T-helper 2 cell treated with Interferon-gamma antibody and Interleukin-4, amounts not matched to agents 5 μg/mL and 100 μg/mL, for 36 hours (primary cell): ENCODE results near the gene AGAP3.
A peak's percentile ranks its signal among the peaks of the same experiment; 100 is the strongest.

Experiments used
- DNase-seq: peaks from one replicate; pipeline ENCODE4 v3.0.0; 2021; ENCODE audit warnings: low spot score
- H3K27ac Mint-ChIP-seq: one replicate; pipeline ENCODE4 v1.8.0; 2021; ENCODE audit warnings: mild to moderate bottlenecking, mixed read lengths
- H3K27me3 Mint-ChIP-seq: one replicate; pipeline ENCODE4 v1.8.0; 2021; ENCODE audit warnings: low read depth, mixed read lengths
- H3K36me3 Mint-ChIP-seq: one replicate; pipeline ENCODE4 v1.8.0; 2021; ENCODE audit warnings: low read depth, mixed read lengths
- H3K4me1 Mint-ChIP-seq: one replicate; pipeline ENCODE4 v1.8.0; 2021; ENCODE audit warnings: low read depth, mixed read lengths
- H3K4me3 Mint-ChIP-seq: one replicate; pipeline ENCODE4 v1.8.0; 2022; ENCODE audit warnings: mild to moderate bottlenecking, moderate library complexity, mixed read lengths
- H3K9me3 Mint-ChIP-seq: one replicate; pipeline ENCODE4 v1.8.0; 2021; ENCODE audit warnings: mixed read lengths

Gene AGAP3

GRCh38 chr7:151083824-151084160 is 2.5 kb upstream of the AGAP3 start:
- no peaks in the 10 kb centered on the region for H3K9me3 Mint-ChIP-seq
- peaks cover 36% of the 10 kb centered on the region for H3K4me1 Mint-ChIP-seq
- H3K27ac Mint-ChIP-seq = peak overlapping the region; percentile 52
- H3K27me3 Mint-ChIP-seq = peaks cover 7% of the 10 kb centered on the region
- H3K36me3 Mint-ChIP-seq = peaks cover 4% of the 10 kb centered on the region
- peak overlapping the region; percentile 74 for H3K4me3 Mint-ChIP-seq
- DNase-seq = no peak

GRCh38 chr7:151085329-151085690 is 965 bp upstream of the AGAP3 start:
- Mint-ChIP-seq H3K36me3 (no peaks in the 10 kb centered on the region), H3K4me3 (peak overlapping the region; percentile 83), H3K27me3 (peaks cover 7% of the 10 kb centered on the region), H3K9me3 (no peaks in the 10 kb centered on the region), H3K27ac (peak overlapping the region; percentile 84), H3K4me1 (peaks cover 32% of the 10 kb centered on the region)
- DNase-seq = no peak

- peak overlapping the region; percentile 83 for H3K27ac Mint-ChIP-seq
- peaks cover 7% of the 10 kb centered on the region for H3K27me3 Mint-ChIP-seq
- no peaks in the 10 kb centered on the region for H3K36me3 Mint-ChIP-seq
- H3K9me3 Mint-ChIP-seq = no peaks in the 10 kb centered on the region
- H3K4me1 Mint-ChIP-seq = peaks cover 32% of the 10 kb centered on the region
- H3K4me3 Mint-ChIP-seq = peak overlapping the region; percentile 86
- no peak for DNase-seq
These were observed 548 bp downstream of the AGAP3 start for GRCh38 chr7:151086802-151087244.

GRCh38 chr7:151087245-151088018 is 1.2 kb downstream of the AGAP3 start:
- Mint-ChIP-seq H3K9me3 (no peaks in the 10 kb centered on the region), H3K27me3 (peaks cover 7% of the 10 kb centered on the region), H3K27ac (no peak overlapping the region), H3K4me1 (peaks cover 30% of the 10 kb centered on the region), H3K4me3 (peak overlapping the region; percentile 86), H3K36me3 (no peaks in the 10 kb centered on the region)
- peak; percentile 38 for DNase-seq

- Mint-ChIP-seq H3K27me3 (peaks cover 7% of the 10 kb centered on the region), H3K27ac (no peak overlapping the region)
- DNase-seq = no peak
These were observed 2.0 kb downstream of the AGAP3 start for GRCh38 chr7:151088019-151088855.

GRCh38 chr7:151088856-151089699 is 2.8 kb downstream of the AGAP3 start:
- H3K36me3 Mint-ChIP-seq = no peaks in the 10 kb centered on the region
- peaks cover 7% of the 10 kb centered on the region for H3K27me3 Mint-ChIP-seq
- peaks cover 24% of the 10 kb centered on the region for H3K4me1 Mint-ChIP-seq
- no peak for DNase-seq
- H3K9me3 Mint-ChIP-seq = no peaks in the 10 kb centered on the region
- H3K4me3 Mint-ChIP-seq = peak overlapping the region; percentile 47
- H3K27ac Mint-ChIP-seq = no peak overlapping the region

More at GRCh38 chr7:151088019-151088855, 2.0 kb downstream of the AGAP3 start:
- H3K4me3 Mint-ChIP-seq = peak overlapping the region; percentile 66
- no peaks in the 10 kb centered on the region for H3K36me3 Mint-ChIP-seq
- peaks cover 26% of the 10 kb centered on the region for H3K4me1 Mint-ChIP-seq
- H3K9me3 Mint-ChIP-seq = no peaks in the 10 kb centered on the region

GRCh38 chr7:151089893-151090730 is 3.8 kb downstream of the AGAP3 start:
- no peaks in the 10 kb centered on the region for H3K36me3 Mint-ChIP-seq
- no peak overlapping the region for H3K4me3 Mint-ChIP-seq
- no peaks in the 10 kb centered on the region for H3K9me3 Mint-ChIP-seq
- no peak overlapping the region for H3K27ac Mint-ChIP-seq
- H3K27me3 Mint-ChIP-seq = peaks cover 2% of the 10 kb centered on the region
- no peak for DNase-seq
- H3K4me1 Mint-ChIP-seq = peaks cover 17% of the 10 kb centered on the region

GRCh38 chr7:151091003-151091402 is 4.7 kb downstream of the AGAP3 start:
- Mint-ChIP-seq H3K27me3 (no peaks in the 10 kb centered on the region), H3K27ac (no peak overlapping the region), H3K4me3 (no peak overlapping the region), H3K9me3 (no peaks in the 10 kb centered on the region), H3K4me1 (peaks cover 8% of the 10 kb centered on the region), H3K36me3 (no peaks in the 10 kb centered on the region)
- DNase-seq = no peak

- H3K27me3 Mint-ChIP-seq = no peaks in the 10 kb centered on the region
- H3K9me3 Mint-ChIP-seq = no peaks in the 10 kb centered on the region
- DNase-seq = no peak
- H3K27ac Mint-ChIP-seq = no peak overlapping the region
- no peak overlapping the region for H3K4me3 Mint-ChIP-seq
- peaks cover 8% of the 10 kb centered on the region for H3K4me1 Mint-ChIP-seq
- H3K36me3 Mint-ChIP-seq = no peaks in the 10 kb centered on the region
These were observed 5.2 kb downstream of the AGAP3 start for GRCh38 chr7:151091431-151091830.

- Mint-ChIP-seq H3K4me1 (peaks cover 8% of the 10 kb centered on the region), H3K27me3 (no peaks in the 10 kb centered on the region)
These were observed 5.7 kb downstream of the AGAP3 start for GRCh38 chr7:151091988-151092387.

GRCh38 chr7:151093748-151094147 is 7.5 kb downstream of the AGAP3 start:
- Mint-ChIP-seq H3K27ac (no peak overlapping the region), H3K27me3 (no peaks in the 10 kb centered on the region), H3K9me3 (no peaks in the 10 kb centered on the region), H3K4me3 (no peak overlapping the region), H3K4me1 (peaks cover 4% of the 10 kb centered on the region), H3K36me3 (no peaks in the 10 kb centered on the region)
- DNase-seq = no peak

More at GRCh38 chr7:151091988-151092387, 5.7 kb downstream of the AGAP3 start:
- H3K36me3 Mint-ChIP-seq = no peaks in the 10 kb centered on the region
- no peak overlapping the region for H3K4me3 Mint-ChIP-seq
- H3K27ac Mint-ChIP-seq = no peak overlapping the region
- DNase-seq = no peak
- H3K9me3 Mint-ChIP-seq = no peaks in the 10 kb centered on the region

- no peaks in the 10 kb centered on the region for H3K27me3 Mint-ChIP-seq
- DNase-seq = no peak
- no peak overlapping the region for H3K4me3 Mint-ChIP-seq
- no peaks in the 10 kb centered on the region for H3K36me3 Mint-ChIP-seq
- no peaks in the 10 kb centered on the region for H3K4me1 Mint-ChIP-seq
- H3K9me3 Mint-ChIP-seq = no peaks in the 10 kb centered on the region
- H3K27ac Mint-ChIP-seq = no peak overlapping the region
These were observed 8.4 kb downstream of the AGAP3 start for GRCh38 chr7:151094675-151095074.

- no peak overlapping the region for H3K27ac Mint-ChIP-seq
- H3K9me3 Mint-ChIP-seq = no peaks in the 10 kb centered on the region
- H3K36me3 Mint-ChIP-seq = no peaks in the 10 kb centered on the region
- H3K4me3 Mint-ChIP-seq = no peak overlapping the region
- H3K4me1 Mint-ChIP-seq = no peaks in the 10 kb centered on the region
- no peaks in the 10 kb centered on the region for H3K27me3 Mint-ChIP-seq
- DNase-seq = no peak
These were observed 9.0 kb downstream of the AGAP3 start for GRCh38 chr7:151095123-151095797.
